NCI-H345 treated with DMSO at 0.1 percent for 48 hours (cell line): ENCODE results near the gene PUS7L.

Experiments used
- DNase-seq: peaks from one replicate; lab custom pipeline; 2025; ENCODE audit not compliant: unreplicated experiment; lab: John Stamatoyannopoulos, UW

PUS7L gene

DNA sequence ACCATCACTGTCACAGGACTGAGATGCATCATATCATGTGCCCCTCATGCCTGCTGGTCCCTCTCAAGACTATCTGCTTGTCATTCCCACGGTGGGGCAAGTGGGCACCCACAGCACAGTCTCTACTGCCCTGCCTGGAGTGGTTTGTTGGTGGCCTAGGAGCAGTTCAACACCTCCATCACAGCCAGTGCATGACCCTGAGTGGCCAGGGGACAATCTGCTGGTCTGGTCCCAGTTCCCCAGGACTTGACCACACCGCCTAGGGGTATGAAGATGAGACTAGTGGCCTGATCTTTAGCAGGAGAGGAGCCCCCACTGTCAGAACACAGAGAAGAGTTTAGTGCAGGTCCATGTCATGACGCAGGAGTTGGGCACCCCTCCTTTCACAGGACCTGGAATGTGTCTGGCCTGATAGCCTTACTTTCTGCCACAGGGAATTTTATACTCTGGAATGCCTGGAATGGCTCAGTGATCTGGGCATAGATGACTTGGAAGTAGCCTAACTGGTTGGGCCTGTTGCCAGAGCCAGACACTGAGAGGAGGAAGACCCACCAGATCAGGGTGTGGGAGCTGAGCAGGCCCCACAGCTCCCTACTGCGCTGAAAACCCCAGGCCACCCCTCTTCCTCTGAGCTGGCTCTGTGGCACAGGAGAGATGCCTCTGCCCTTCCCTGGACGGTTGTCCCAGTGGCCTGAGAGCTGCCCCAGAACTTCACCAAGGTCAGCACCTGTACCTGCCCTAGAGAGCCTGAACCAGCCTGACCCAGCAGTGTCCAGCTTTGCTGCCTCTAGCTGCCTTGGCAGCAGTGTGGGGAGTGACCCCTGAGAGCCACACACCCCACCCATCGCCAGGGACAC lies 83.3 kb downstream of the PUS7L start:
- DNase-seq = no peak

GRCh38 chr12:43669373-43669772 lies 89.2 kb downstream of the PUS7L start:
- DNase-seq = no peak
